HG03521 (cell line): ENCODE data around the gene SDS.
"Not testable (repeated sequence)": the region's sequence is repeated elsewhere in the genome, so short reads cannot be mapped to it uniquely, and the experiment has no call there.

Experiments
- ATAC-seq: cut with Tn5 transposase; IDR thresholded peaks from one replicate; pipeline ENCODE4 v1.9.1; 2021; ENCODE audit warnings: mild to moderate bottlenecking, moderate library complexity; ENCODE audit not compliant: unreplicated experiment

The SDS gene

GRCh38 chr12:113358381-113359132 is 45.1 kb downstream of the SDS start, which contains the start of gene PLBD2:
Gene PLBD2, plus strand, starts transcription at chr12:113358587. Its CDS starts 14 bp downstream, at chr12:113358601.
- peak; percentile 95 for ATAC-seq

GRCh38 chr12:113354192-113354591 is 49.5 kb downstream of the SDS start:
- not testable (repeated sequence) for ATAC-seq

- no peak for ATAC-seq
Observed at GRCh38 chr12:113351089-113351488, 52.6 kb downstream of the SDS start.

- ATAC-seq, result no peak
Observed at GRCh38 chr12:113348849-113349536, 54.7 kb downstream of the SDS start.

GRCh38 chr12:113347892-113348291 is 55.8 kb downstream of the SDS start:
- no peak for ATAC-seq

GRCh38 chr12:113347107-113347506 is 56.6 kb downstream of the SDS start:
- no peak for ATAC-seq

GRCh38 chr12:113346353-113346752 is 57.3 kb downstream of the SDS start:
- no peak for ATAC-seq

GRCh38 chr12:113345318-113345717 is 58.4 kb downstream of the SDS start:
- no peak for ATAC-seq
